COLO668 (cell line): ENCODE measurements around the gene C1orf21.

ENCODE experiments used
- DNase-seq: peaks from one replicate; lab custom pipeline; 2025; ENCODE audit not compliant: unreplicated experiment; lab: John Stamatoyannopoulos, UW

Gene C1orf21

GRCh38 chr1:184647471-184647870 is 260.6 kb downstream of the C1orf21 start:
- DNase-seq = no peak

- DNase-seq = no peak
Observed at GRCh38 chr1:184648160-184648855, 261.5 kb downstream of the C1orf21 start.

GRCh38 chr1:184648856-184649201 is 262.0 kb downstream of the C1orf21 start:
- no peak for DNase-seq

- no peak for DNase-seq
Observed at GRCh38 chr1:184649451-184649888, 262.6 kb downstream of the C1orf21 start.

GRCh38 chr1:184650177-184650866 is 263.5 kb downstream of the C1orf21 start:
- no peak for DNase-seq

GRCh38 chr1:184655185-184655584 is 268.4 kb downstream of the C1orf21 start:
- no peak for DNase-seq

- DNase-seq = no peak
Observed at GRCh38 chr1:184656221-184656620, 269.4 kb downstream of the C1orf21 start.

GRCh38 chr1:184658055-184658454 is 271.2 kb downstream of the C1orf21 start:
- DNase-seq = no peak

GRCh38 chr1:184660462-184661191 is 273.8 kb downstream of the C1orf21 start:
- DNase-seq = no peak

- no peak for DNase-seq
Observed at GRCh38 chr1:184661801-184662200, 275.0 kb downstream of the C1orf21 start.

GRCh38 chr1:184664042-184664660 is 277.3 kb downstream of the C1orf21 start:
- peak; percentile 74 for DNase-seq

- no peak for DNase-seq
Observed at GRCh38 chr1:184664661-184665060, 277.8 kb downstream of the C1orf21 start.

GRCh38 chr1:184665360-184665759 is 278.5 kb downstream of the C1orf21 start:
- DNase-seq = no peak

- no peak for DNase-seq
Observed at GRCh38 chr1:184669391-184669790, 282.6 kb downstream of the C1orf21 start.

- no peak for DNase-seq
Observed at GRCh38 chr1:184672013-184672726, 285.3 kb downstream of the C1orf21 start.

GRCh38 chr1:184673305-184673704 is 286.5 kb downstream of the C1orf21 start:
- DNase-seq = no peak

GRCh38 chr1:184677344-184677743 is 290.5 kb downstream of the C1orf21 start:
- no peak for DNase-seq
